ENCODE results near the gene NR0B2. TPM values are rescaled to one million over a fixed set of nuclear protein-coding genes. Genes with fewer than 3 reads are reported as not detected.

The NR0B2 gene
- total RNA-seq, 1 donor from 2014 or later: not detected

- no peak overlapping the region for H3K4me3 Mint-ChIP-seq
- Histone ChIP-seq H3K27me3 (peaks cover 13% of the 10 kb centered on the region), H3K36me3 (no peaks in the 10 kb centered on the region), H3K4me1 (no peaks in the 10 kb centered on the region), H3K4me2 (no peak overlapping the region), H3K9me3 (ENCODE audit: low read depth) (no peaks in the 10 kb centered on the region), H2AFZ (replicated peaks) (no peak overlapping the region), H3K27ac (no peak overlapping the region), H3F3A (ENCODE audit: low read depth) (no peaks in the 10 kb centered on the region), H3K4me3 (no peak overlapping the region), H3K9ac (no peak overlapping the region), H3K79me2 (ENCODE audit: low read depth) (no peaks in the 10 kb centered on the region), H4K20me1 (ENCODE audit: low read depth) (no peaks in the 10 kb centered on the region)
- no peaks in the 10 kb centered on the region for H3K36me3 Mint-ChIP-seq
- TF ChIP-seq CTCF (IDR thresholded peaks at IDR 0.05) (no peak), EZH2phosphoT487 (IDR thresholded peaks at IDR 0.05) (no peak), EZH2 (IDR thresholded peaks at IDR 0.05) (no peak)
- no peak overlapping the region for H3K27ac Mint-ChIP-seq
- H3K4me1 Mint-ChIP-seq: peaks cover 1% of the 10 kb centered on the region
- H3K9me3 Mint-ChIP-seq: no peaks in the 10 kb centered on the region
- DNase-seq (ENCODE audit: low spot score): no peak
- peaks cover 6% of the 10 kb centered on the region for H3K27me3 Mint-ChIP-seq (ENCODE audit: insufficient read depth, low read depth)
Measured at GRCh38 chr1:26915204-26915842, 1.5 kb upstream of the NR0B2 start.

- H3K27me3 Mint-ChIP-seq (ENCODE audit: insufficient read depth, low read depth): peaks cover 5% of the 10 kb centered on the region
- Histone ChIP-seq H3K4me1 (no peaks in the 10 kb centered on the region), H3K9ac (no peak overlapping the region), H4K20me1 (ENCODE audit: low read depth) (no peaks in the 10 kb centered on the region), H3K4me2 (no peak overlapping the region), H3K79me2 (ENCODE audit: low read depth) (no peaks in the 10 kb centered on the region), H3F3A (ENCODE audit: low read depth) (no peaks in the 10 kb centered on the region), H3K27ac (no peak overlapping the region), H3K4me3 (no peak overlapping the region), H3K36me3 (no peaks in the 10 kb centered on the region), H3K27me3 (peaks cover 15% of the 10 kb centered on the region), H3K9me3 (ENCODE audit: low read depth) (no peaks in the 10 kb centered on the region), H2AFZ (replicated peaks) (no peak overlapping the region)
- no peaks in the 10 kb centered on the region for H3K4me1 Mint-ChIP-seq
- no peak overlapping the region for H3K27ac Mint-ChIP-seq
- no peak overlapping the region for H3K4me3 Mint-ChIP-seq
- H3K36me3 Mint-ChIP-seq: no peaks in the 10 kb centered on the region
- no peak for DNase-seq (ENCODE audit: low spot score)
- TF ChIP-seq CTCF (IDR thresholded peaks at IDR 0.05): no peak
- TF ChIP-seq EZH2phosphoT487 (IDR thresholded peaks at IDR 0.05): no peak
- TF ChIP-seq EZH2 (IDR thresholded peaks at IDR 0.05): no peak
- no peaks in the 10 kb centered on the region for H3K9me3 Mint-ChIP-seq
Measured at GRCh38 chr1:26913389-26913753, 404 bp downstream of the NR0B2 start.

- Histone ChIP-seq H3K27me3 (peaks cover 15% of the 10 kb centered on the region), H2AFZ (replicated peaks) (no peak overlapping the region), H3F3A (ENCODE audit: low read depth) (no peaks in the 10 kb centered on the region), H3K79me2 (ENCODE audit: low read depth) (no peaks in the 10 kb centered on the region), H3K4me2 (no peak overlapping the region), H3K9me3 (ENCODE audit: low read depth) (no peaks in the 10 kb centered on the region), H3K36me3 (no peaks in the 10 kb centered on the region), H3K27ac (no peak overlapping the region), H3K4me3 (no peak overlapping the region), H3K4me1 (no peaks in the 10 kb centered on the region), H3K9ac (no peak overlapping the region), H4K20me1 (ENCODE audit: low read depth) (no peaks in the 10 kb centered on the region)
- Mint-ChIP-seq H3K4me3 (no peak overlapping the region), H3K36me3 (no peaks in the 10 kb centered on the region), H3K27me3 (ENCODE audit: insufficient read depth, low read depth) (peaks cover 5% of the 10 kb centered on the region), H3K27ac (no peak overlapping the region), H3K9me3 (no peaks in the 10 kb centered on the region), H3K4me1 (no peaks in the 10 kb centered on the region)
- no peak for DNase-seq (ENCODE audit: low spot score)
- TF ChIP-seq CTCF (IDR thresholded peaks at IDR 0.05): no peak
- no peak for TF ChIP-seq EZH2phosphoT487 (IDR thresholded peaks at IDR 0.05)
- no peak for TF ChIP-seq EZH2 (IDR thresholded peaks at IDR 0.05)
Measured at GRCh38 chr1:26912147-26912490, 1.7 kb downstream of the NR0B2 start.

Measured in neural progenitor cell (in vitro differentiated cells).